PC-3 (cell line): ENCODE data around the gene SEPTIN5. TPM values are rescaled to one million over a fixed set of nuclear protein-coding genes. Genes with fewer than 3 reads are reported as not detected.

Experiments
- ATAC-seq: fragments of 200-7000 bp; cut with Tn5 transposase; 2 replicates; pipeline ENCODE4 v1.9.1; 2020; ENCODE audit warnings: mild to moderate bottlenecking, moderate library complexity
- BruUV-seq: library from RNA; stranded (reverse); fragments of 400-500 nt; replicated peaks from 2 replicates; lab custom pipeline; 2021; lab: Mats Ljungman, UMichigan
- CTCF ChIA-PET: fragments of 300-600 bp; sonication (Branson Sonifier 250); formaldehyde crosslinking; loops from one replicate; lab custom pipeline; 2022; ENCODE audit warnings: antibody characterized with exemption; lab: Charles Lee
- POLR2A ChIA-PET: fragments of 300-600 bp; sonication (Branson Sonifier 250); formaldehyde crosslinking; loops from one replicate; lab custom pipeline; 2022; ENCODE audit warnings: antibody characterized with exemption; ENCODE audit not compliant: unreplicated experiment; lab: Charles Lee
- DNase-seq: peaks from one replicate; pipeline ENCODE4 v3.0.0-alpha.2; 2015
- H2AFZ ChIP-seq: fragments of 300-600 bp; sonication (generic); 2 replicates; pipeline ENCODE4 v1.6.0; 2016; ENCODE audit warnings: antibody characterized with exemption, low read length
- H3F3A ChIP-seq: fragments of 300-600 bp; sonication (generic); one replicate; pipeline ENCODE4 v1.6.0; 2017; ENCODE audit warnings: antibody characterized with exemption, low read length, control low read depth, mild to moderate bottlenecking; ENCODE audit not compliant: unreplicated experiment
- H3K27ac ChIP-seq: fragments of 300-600 bp; sonication (generic); 2 replicates; pipeline ENCODE4 v1.5.1; 2016; ENCODE audit warnings: mild to moderate bottlenecking, low read length
- H3K27me3 ChIP-seq: fragments of 300-600 bp; sonication (generic); 2 replicates; pipeline ENCODE4 v1.6.1; 2016; ENCODE audit warnings: low read length, mixed read lengths
- H3K36me3 ChIP-seq: fragments of 300-600 bp; sonication (generic); 2 replicates; pipeline ENCODE4 v1.6.1; 2016; ENCODE audit warnings: low read depth, mixed run types, low read length, mixed read lengths
- H3K4me1 ChIP-seq: fragments of 300-600 bp; sonication (generic); 2 replicates; pipeline ENCODE4 v1.5.1; 2016; ENCODE audit warnings: low read length; ENCODE audit not compliant: insufficient read depth
- H3K4me2 ChIP-seq: fragments of 300-600 bp; sonication (generic); 2 replicates; pipeline ENCODE4 v1.6.0; 2016; ENCODE audit warnings: low read length
- H3K4me3 ChIP-seq: fragments of 300-600 bp; sonication (generic); 2 replicates; pipeline ENCODE4 v1.5.1; 2016; ENCODE audit warnings: mild to moderate bottlenecking, low read length, mixed read lengths
- H3K79me2 ChIP-seq: fragments of 300-600 bp; sonication (generic); 2 replicates; pipeline ENCODE4 v1.6.1; 2017; ENCODE audit warnings: low read length, mixed read lengths
- H3K9ac ChIP-seq: fragments of 300-600 bp; sonication (generic); 2 replicates; pipeline ENCODE4 v1.6.0; 2016; ENCODE audit warnings: mild to moderate bottlenecking, low read length
- H3K9me2 ChIP-seq: fragments of 300-600 bp; sonication (generic); replicated peaks from 2 replicates; pipeline ENCODE4 v1.6.1; 2016; ENCODE audit warnings: mixed run types, low read length, mixed read lengths
- H3K9me3 ChIP-seq: fragments of 300-600 bp; sonication (generic); 2 replicates; pipeline ENCODE4 v1.6.1; 2016; ENCODE audit warnings: low read length, mixed read lengths
- H4K20me1 ChIP-seq: fragments of 300-600 bp; sonication (generic); 2 replicates; pipeline ENCODE4 v1.6.1; 2016; ENCODE audit warnings: low read length, mixed read lengths
- CTCF ChIP-seq: fragments of 300-600 bp; sonication (generic); conservative IDR thresholded peaks from 2 replicates; pipeline ENCODE4 v1.5.1; 2017; ENCODE audit warnings: antibody characterized with exemption, low read depth, mild to moderate bottlenecking, low read length
- EZH2 ChIP-seq: fragments of 300-600 bp; sonication (generic); IDR thresholded peaks from one replicate; pipeline ENCODE4 v1.6.1; 2017; ENCODE audit warnings: antibody characterized with exemption, mild to moderate bottlenecking, low read length; ENCODE audit not compliant: unreplicated experiment
- EZH2phosphoT487 ChIP-seq: fragments of 300-600 bp; sonication (generic); IDR thresholded peaks from 2 replicates; pipeline ENCODE4 v1.6.1; 2018; ENCODE audit warnings: mild to moderate bottlenecking, antibody characterized with exemption, low read length, borderline replicate concordance
- intact Hi-C: fragments of 100-400 bp; cut with micrococcal nuclease; formaldehyde crosslinking; loops from 2 replicates; pipeline ENCODE4 v1.9.0; 2023
- total RNA-seq: library from RNA; depleted of rRNA; stranded (reverse); fragments of >200 nt; gene quantifications from 2 replicates; pipeline ENCODE4 v1.2.3, GENCODE V29; 2014

The SEPTIN5 gene
- total RNA-seq, 1 experiment from 2014 or later, result 27.5 TPM

GRCh38 chr22:19667872-19668740 lies 46.2 kb upstream of the SEPTIN5 start:
- CTCF ChIA-PET, result no interaction called here
- H3K4me2 ChIP-seq, result no peak overlapping the region
- H3K4me1 ChIP-seq, result no peaks in the 10 kb centered on the region
- POLR2A ChIA-PET, result interaction anchor here (0.6 kb wide), 1 partner anchor 100 kb away, joined by 4 read pairs; no protein-coding TSS in a partner anchor
- H3K9me3 ChIP-seq, result no peaks in the 10 kb centered on the region
- H3K27ac ChIP-seq, result no peak overlapping the region
- TF ChIP-seq EZH2phosphoT487 (no peak), EZH2 (no peak), CTCF (no peak)
- no peaks in the 10 kb centered on the region for H3F3A ChIP-seq
- H4K20me1 ChIP-seq, result no peaks in the 10 kb centered on the region
- H3K36me3 ChIP-seq, result no peaks in the 10 kb centered on the region
- H2AFZ ChIP-seq, result no peak overlapping the region
- H3K79me2 ChIP-seq, result no peaks in the 10 kb centered on the region
- DNase-seq (no peak), ATAC-seq (no peak)
- H3K9ac ChIP-seq, result no peak overlapping the region
- intact Hi-C loops, result no loop called here
- BruUV-seq, result no TSS peak
- no peak overlapping the region for H3K4me3 ChIP-seq
- no peaks in the 10 kb centered on the region for H3K27me3 ChIP-seq
- H3K9me2 ChIP-seq, result no peaks in the 10 kb centered on the region

GRCh38 chr22:19668748-19669147 lies 45.6 kb upstream of the SEPTIN5 start:
- H3F3A ChIP-seq, result no peaks in the 10 kb centered on the region
- no peaks in the 10 kb centered on the region for H3K36me3 ChIP-seq
- no peak overlapping the region for H3K4me3 ChIP-seq
- no peak for ATAC-seq
- ChIA-PET POLR2A (interaction anchor here (0.6 kb wide), 1 partner anchor 100 kb away, joined by 4 read pairs; no protein-coding TSS in a partner anchor), CTCF (no interaction called here)
- H3K9me2 ChIP-seq, result no peaks in the 10 kb centered on the region
- DNase-seq, result no peak
- no peaks in the 10 kb centered on the region for H3K9me3 ChIP-seq
- no TSS peak for BruUV-seq
- no peaks in the 10 kb centered on the region for H3K4me1 ChIP-seq
- no peaks in the 10 kb centered on the region for H3K79me2 ChIP-seq
- TF ChIP-seq CTCF (no peak), EZH2phosphoT487 (no peak), EZH2 (no peak)
- H2AFZ ChIP-seq, result no peak overlapping the region
- no peaks in the 10 kb centered on the region for H3K27me3 ChIP-seq
- H4K20me1 ChIP-seq, result no peaks in the 10 kb centered on the region
- H3K9ac ChIP-seq, result no peak overlapping the region
- H3K4me2 ChIP-seq, result no peak overlapping the region
- intact Hi-C loops, result no loop called here
- no peak overlapping the region for H3K27ac ChIP-seq

GRCh38 chr22:19669570-19669969 lies 44.7 kb upstream of the SEPTIN5 start:
- ChIA-PET CTCF (no interaction called here), POLR2A (no interaction called here)
- no peaks in the 10 kb centered on the region for H4K20me1 ChIP-seq
- DNase-seq (no peak), ATAC-seq (no peak)
- no peaks in the 10 kb centered on the region for H3K79me2 ChIP-seq
- H2AFZ ChIP-seq, result no peak overlapping the region
- no peak overlapping the region for H3K9ac ChIP-seq
- no peaks in the 10 kb centered on the region for H3K27me3 ChIP-seq
- BruUV-seq, result no TSS peak
- H3K4me3 ChIP-seq, result no peak overlapping the region
- H3F3A ChIP-seq, result no peaks in the 10 kb centered on the region
- H3K9me3 ChIP-seq, result no peaks in the 10 kb centered on the region
- intact Hi-C loops, result no loop called here
- TF ChIP-seq EZH2 (no peak), EZH2phosphoT487 (no peak), CTCF (no peak)
- H3K4me2 ChIP-seq, result no peak overlapping the region
- H3K4me1 ChIP-seq, result no peaks in the 10 kb centered on the region
- no peak overlapping the region for H3K27ac ChIP-seq
- no peaks in the 10 kb centered on the region for H3K9me2 ChIP-seq
- no peaks in the 10 kb centered on the region for H3K36me3 ChIP-seq
